ENCODE data around the gene WAPL.
"Not testable (repeated sequence)": the region's sequence is repeated elsewhere in the genome, so short reads cannot be mapped to it uniquely, and the experiment has no call there.

Gene WAPL

GRCh38 chr10:86389441-86390193 is 132.0 kb downstream of the WAPL start:
- DNase-seq (ENCODE audit: low spot score) = no peak

- DNase-seq (ENCODE audit: low spot score) = not testable (repeated sequence)
These were observed 132.5 kb downstream of the WAPL start for GRCh38 chr10:86389109-86389440.

- no peak for DNase-seq (ENCODE audit: low spot score)
These were observed 133.4 kb downstream of the WAPL start for GRCh38 chr10:86388119-86388704.

GRCh38 chr10:86387178-86387794 is 134.3 kb downstream of the WAPL start:
- DNase-seq (ENCODE audit: low spot score) = no peak

GRCh38 chr10:86385806-86386205 is 135.8 kb downstream of the WAPL start:
- no peak for DNase-seq (ENCODE audit: low spot score)

Data from RKO (cell line).